Prostate gland (tissue), 2 donors: ENCODE results near the gene ZAP70. TPM values are rescaled to one million over a fixed set of nuclear protein-coding genes. Genes with fewer than 3 reads are reported as not detected.

Experiments
- DNase-seq: peaks from one replicate; pipeline ENCODE4 v3.0.0-alpha.2; 2019; ENCODE audit warnings: low spot score
- H3K27ac ChIP-seq, 2 donors: fragments of 200-600 bp; sonication (generic); 2 replicates each; pipeline ENCODE4 v1.5.1; 2017 to 2019
- H3K27me3 ChIP-seq: fragments of 200-600 bp; sonication (generic); replicated peaks from 2 replicates; pipeline ENCODE4 v1.5.1; 2019; ENCODE audit not compliant: insufficient read depth
- H3K36me3 ChIP-seq, 2 donors: fragments of 200-600 bp; sonication (generic); 1 replicate in 1 of 2; 2 replicates in 1 of 2; pipeline versions ENCODE4 v1.5.1 to v1.8.1; 2017 to 2019
- H3K4me1 ChIP-seq: fragments of 200-600 bp; sonication (generic); replicated peaks from 2 replicates; pipeline ENCODE4 v1.5.1; 2019
- H3K4me3 ChIP-seq, 2 donors: fragments of 200-600 bp; sonication (generic); 2 replicates each; pipeline ENCODE4 v1.5.1; 2017 to 2019
- H3K9me3 ChIP-seq: fragments of 200-600 bp; sonication (generic); 2 replicates; pipeline ENCODE4 v1.5.1; 2017
- CTCF ChIP-seq, 4 experiments: fragments of 200-600 bp in 2 of 4; fragments of 450-650 bp in 2 of 4; sonication (generic) in 2 of 4; IDR thresholded peaks; 1 replicate in 3 of 4; 2 replicates in 1 of 4; pipeline ENCODE4 v1.5.1; 2016 to 2019; ENCODE audit warnings: antibody characterized with exemption in 4 of 4, mild to moderate bottlenecking in 2 of 4, moderate library complexity in 2 of 4
- POLR2A ChIP-seq: fragments of 450-650 bp; IDR thresholded peaks from one replicate; pipeline ENCODE4 v1.6.1; 2016; ENCODE audit warnings: antibody characterized with exemption, mild to moderate bottlenecking
- POLR2AphosphoS5 ChIP-seq: sonication (generic); formaldehyde crosslinking; IDR thresholded peaks from one replicate; pipeline ENCODE4 v1.6.1; 2017; ENCODE audit warnings: antibody characterized with exemption
- WGBS: methylation state at CpG from one replicate; pipeline ENCODE4 v1.1.5; 2018; 5-methylcytosine and 5-hydroxymethylcytosine counted together
- intact Hi-C: fragments of 100-400 bp; cut with DNase I; formaldehyde crosslinking; loops from one replicate; pipeline ENCODE4 v1.14.2; 2022
- total RNA-seq, 2 donors: library from RNA; depleted of rRNA; stranded (reverse); fragments of >200 nt; gene quantifications; one replicate each; pipeline ENCODE4 v1.1.0, GENCODE V29; 2016

The ZAP70 gene
- total RNA-seq, result 1 to 10 TPM; 1.8 to 3.9 TPM

DNA sequence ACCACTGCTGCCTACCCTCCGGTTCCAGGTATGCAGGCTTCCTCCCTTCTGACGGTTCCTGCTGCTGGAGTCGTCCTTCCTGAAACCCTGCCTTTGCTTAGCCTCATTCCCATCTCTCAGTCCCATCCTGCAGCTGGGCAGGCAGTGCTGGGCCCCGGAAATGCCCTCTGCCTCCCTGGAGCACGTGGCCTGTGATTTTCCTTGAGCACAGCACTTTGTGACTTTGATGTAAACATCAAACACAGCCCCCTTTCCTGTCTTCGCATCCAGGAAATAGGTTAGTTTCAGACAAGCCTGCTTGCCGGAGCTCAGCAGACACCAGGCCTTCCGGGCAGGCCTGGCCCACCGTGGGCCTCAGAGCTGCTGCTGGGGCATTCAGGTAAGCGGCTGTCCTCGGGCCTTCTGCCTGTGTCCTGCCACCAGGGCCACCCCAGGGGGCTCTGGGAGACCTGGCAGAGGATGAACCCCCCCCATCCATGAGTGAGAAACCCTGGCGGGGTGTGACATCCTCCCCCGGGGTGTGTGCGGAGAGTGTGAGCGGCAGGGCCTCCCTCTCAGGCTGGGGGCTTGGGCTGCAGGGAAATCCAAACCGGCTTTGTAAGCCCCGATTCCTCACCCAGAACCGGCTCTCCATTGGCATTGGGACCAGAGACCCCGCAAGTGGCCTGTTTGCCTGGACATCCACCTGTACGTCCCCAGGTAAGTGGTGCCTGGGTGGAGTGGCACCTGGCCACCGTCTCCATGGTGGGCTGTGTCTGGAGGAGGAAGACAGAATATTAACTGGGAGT lies at the start of gene ZAP70:
Gene ZAP70, plus strand, starts transcription at position 281 of the 788 bp plus-strand sequence. CDS start 10,461 bp downstream, outside the sequence.
- WGBS, result 84% methylated on average over 21 of the region's 21 CpGs
- TF ChIP-seq POLR2AphosphoS5 (no peak), CTCF (IDR thresholded peaks at IDR 0.05) (no peak), POLR2A (no peak)
- no peaks in the 10 kb centered on the region for H3K36me3 ChIP-seq
- intact Hi-C loops, result no loop called here
- H3K27me3 ChIP-seq, result no peaks in the 10 kb centered on the region
- H3K9me3 ChIP-seq, result no peaks in the 10 kb centered on the region
- H3K4me1 ChIP-seq, result no peaks in the 10 kb centered on the region
- H3K27ac ChIP-seq, result no peak within 1 kb of the TSS
- DNase-seq, result no peak
- H3K4me3 ChIP-seq, result no peak within 1 kb of the TSS

- H3K36me3 ChIP-seq, result peaks cover under 1 to 3% of the 10 kb centered on the region in 2 donors
- TF ChIP-seq CTCF (IDR thresholded peaks at IDR 0.05), result no peak
- no peak for TF ChIP-seq POLR2A
- no peak for TF ChIP-seq POLR2AphosphoS5
- intact Hi-C loops, result loop anchor here (1.0 to 10.0 kb wide), 2 partner anchors 17 to 331 kb away; partner anchors contain the start of genes COX5B and TMEM131
These were observed 49.8 kb upstream of the ZAP70 start for GRCh38 chr2:97663626-97663961.

GRCh38 chr2:97663962-97664635 lies 49.3 kb upstream of the ZAP70 start, which contains the start of gene ACTR1B:
TSS of gene ACTR1B (minus strand) at chr2:97664044. CDS start at chr2:97663890, 154 bp downstream.
- intact Hi-C loops, result loop anchor here (1.0 to 10.0 kb wide), 2 partner anchors 18 to 331 kb away; partner anchors contain the start of genes COX5B and TMEM131
- peak; percentile 98 for DNase-seq
- Histone ChIP-seq H3K36me3 (no peaks in the 10 kb centered on the region), H3K9me3 (no peaks in the 10 kb centered on the region), H3K4me3 (peak within 1 kb of the TSS; percentile 69 to 82), H3K4me1 (peaks cover 14% of the 10 kb centered on the region), H3K27me3 (no peaks in the 10 kb centered on the region), H3K27ac (peak within 1 kb of the TSS; percentile 93 to 95)
- WGBS, result under 1% methylated on average over 54 of the region's 60 CpGs
- TF ChIP-seq POLR2AphosphoS5 (peak; percentile 99), CTCF (IDR thresholded peaks at IDR 0.05) (peak in 3 of 4 experiments; percentile 31 to 69 (median 61)), POLR2A (peak; percentile 97)

More at GRCh38 chr2:97663626-97663961, 49.8 kb upstream of the ZAP70 start:
- Histone ChIP-seq H3K9me3 (no peaks in the 10 kb centered on the region), H3K27ac (peak overlapping the region; percentile 93 to 95), H3K27me3 (no peaks in the 10 kb centered on the region), H3K4me1 (peaks cover 14% of the 10 kb centered on the region), H3K4me3 (peak overlapping the region; percentile 69 to 82)
- WGBS, result no CpG with 5 or more reads among the region's 46 CpGs
- DNase-seq, result no peak

GRCh38 chr2:97664636-97664970 lies 48.8 kb upstream of the ZAP70 start:
- intact Hi-C loops, result loop anchor here (10.0 kb wide), 1 partner anchor 330 kb away; the partner anchor contains the start of gene TMEM131

More at GRCh38 chr2:97664636-97664970, 48.8 kb upstream of the ZAP70 start:
- H3K27me3 ChIP-seq, result no peaks in the 10 kb centered on the region
- no peaks in the 10 kb centered on the region for H3K9me3 ChIP-seq
- peak overlapping the region; percentile 93 to 95 for H3K27ac ChIP-seq
- peak overlapping the region; percentile 69 to 82 for H3K4me3 ChIP-seq
- H3K36me3 ChIP-seq, result no peaks in the 10 kb centered on the region
- no peak for DNase-seq
- TF ChIP-seq POLR2AphosphoS5 (no peak), POLR2A (no peak), CTCF (IDR thresholded peaks at IDR 0.05) (no peak)
- 10% methylated on average over 21 of the region's 21 CpGs for whole genome bisulfite sequencing
- peaks cover 14% of the 10 kb centered on the region for H3K4me1 ChIP-seq
